Thyroid gland (tissue), 4 donors: ENCODE measurements around the gene PTPRZ1.

Experiments used
- CTCF ChIP-seq, 6 experiments: fragments of 200-600 bp in 3 of 6; fragments of 450-650 bp in 3 of 6; sonication (generic) in 3 of 6; IDR thresholded peaks; one replicate each; pipeline ENCODE4 v1.5.1; 2016 to 2019; ENCODE audit warnings: antibody characterized with exemption in 6 of 6, mild to moderate bottlenecking in 2 of 6, inconsistent platforms in 1 of 6, moderate library complexity in 1 of 6
- POLR2A ChIP-seq, 2 donors: fragments of 450-650 bp; IDR thresholded peaks; one replicate each; pipeline ENCODE4 v1.6.1; 2017; ENCODE audit warnings: antibody characterized with exemption in 2 of 2, mild to moderate bottlenecking in 2 of 2, moderate library complexity in 1 of 2

DNA sequence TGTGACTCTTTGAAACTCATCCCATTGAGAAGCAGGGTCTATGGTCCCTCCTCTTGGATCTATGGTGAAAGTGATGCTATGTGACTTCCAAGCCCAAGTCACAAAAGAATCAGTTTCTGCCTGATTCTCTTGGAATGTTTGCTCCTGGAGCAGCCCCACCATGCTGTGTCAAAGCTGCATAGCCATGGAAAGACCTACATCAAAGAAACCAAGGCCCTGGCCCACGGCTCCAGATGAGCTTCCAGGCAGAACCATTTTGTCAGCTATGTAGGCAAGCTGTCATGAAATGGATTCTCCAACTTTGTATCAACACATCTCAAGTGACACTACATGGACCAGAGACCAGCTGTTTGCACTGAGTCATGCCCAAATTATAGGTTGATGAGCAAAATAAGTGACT lies 194.1 kb downstream of the PTPRZ1 start:
- no peak for TF ChIP-seq CTCF (IDR thresholded peaks at IDR 0.05)
- no peak for TF ChIP-seq POLR2A (IDR thresholded peaks at IDR 0.05)
